Stimulated activated naive CD4-positive, alpha-beta T cell treated with Interleukin-2 at 50 U/mL for 16 hours (primary cell): ENCODE measurements around the gene MRPL23.

Experiments
- DNase-seq: peaks from one replicate; lab custom pipeline; 2025; lab: John Stamatoyannopoulos, UW

Gene MRPL23

DNA sequence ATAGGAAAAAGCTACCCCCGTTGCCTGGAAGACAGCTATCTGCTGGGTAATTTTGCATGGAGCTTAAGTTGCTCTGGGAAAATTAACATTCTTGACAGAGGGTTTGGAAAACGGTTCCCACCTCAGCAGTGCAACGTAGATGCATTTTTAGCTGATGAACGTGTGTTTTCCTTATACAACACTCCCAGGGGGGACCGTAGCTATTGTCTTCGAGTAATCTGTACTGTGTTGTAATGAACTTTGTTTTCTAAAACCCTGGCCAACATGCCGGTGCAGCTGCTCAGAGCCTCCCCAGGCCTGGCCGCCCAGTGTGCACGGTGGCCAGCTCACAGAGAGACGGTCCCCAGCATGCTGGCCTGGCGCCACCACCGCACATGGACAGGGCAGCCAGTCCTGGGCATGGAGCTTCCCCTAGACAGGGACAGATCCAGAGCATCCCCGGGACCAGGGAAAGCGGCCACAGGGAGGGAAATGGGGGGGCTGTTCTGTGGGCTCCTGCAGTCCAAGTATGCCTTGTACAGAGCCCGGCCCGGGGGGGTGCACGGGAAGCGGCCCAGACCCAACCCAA is 25.5 kb upstream of the MRPL23 start:
- no peak for DNase-seq

GRCh38 chr11:1922481-1923081 is 24.6 kb upstream of the MRPL23 start:
- DNase-seq, result no peak

DNA sequence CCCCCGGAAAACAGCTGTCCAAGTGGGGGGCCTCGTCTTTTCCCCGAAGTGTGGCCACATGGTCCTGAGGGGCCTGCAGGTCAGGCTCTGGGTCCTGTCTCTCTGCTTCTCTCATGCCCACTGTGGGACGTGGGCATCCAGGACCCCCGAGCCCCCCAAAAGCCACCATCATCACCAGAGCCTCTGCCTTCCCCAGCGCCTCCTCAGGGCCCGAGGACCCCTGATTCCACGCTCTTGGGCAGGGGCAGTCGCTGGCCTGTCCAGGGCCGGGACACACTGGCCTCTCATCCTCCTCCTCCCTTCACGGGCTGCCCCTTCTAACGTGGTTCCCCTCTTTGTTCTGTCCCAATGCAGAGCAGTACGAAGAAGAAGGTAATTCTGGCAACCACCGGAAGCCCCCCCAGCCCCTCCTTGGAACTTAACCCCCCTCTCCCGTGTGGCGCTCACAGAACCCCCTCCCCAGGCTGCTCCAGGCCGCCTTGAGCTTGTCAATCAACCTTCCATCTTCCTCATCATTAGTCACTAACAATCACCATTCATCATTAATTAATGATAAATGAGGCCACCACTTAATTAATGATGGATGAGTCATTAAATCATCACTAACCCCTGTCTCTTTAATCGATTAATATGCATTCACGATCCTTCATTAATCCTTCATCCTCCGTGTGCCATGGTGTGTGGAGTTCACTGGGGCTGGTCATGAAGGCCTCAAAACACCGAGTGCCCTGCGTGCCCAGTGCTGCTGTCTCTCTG is 23.8 kb upstream of the MRPL23 start:
- no peak for DNase-seq

DNA sequence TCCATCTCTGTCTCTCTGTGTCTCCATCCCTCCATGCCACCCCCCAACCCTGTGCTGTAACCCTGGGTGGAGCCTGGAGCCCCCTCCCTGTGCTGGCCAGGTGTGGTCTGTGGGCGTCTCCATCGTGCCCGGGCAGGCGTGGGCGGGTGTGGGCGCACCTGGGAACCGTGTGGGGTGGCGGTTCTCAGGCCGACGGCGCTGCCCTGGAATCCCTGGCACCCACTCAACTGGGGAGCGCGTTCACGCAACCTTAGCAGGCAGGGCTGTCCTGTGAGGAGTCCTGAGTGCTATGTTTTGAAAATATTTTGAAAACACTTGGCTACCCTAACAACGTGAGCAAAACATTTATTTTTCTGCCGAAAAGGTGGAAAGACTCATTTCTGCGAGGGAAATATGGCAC is 23.0 kb upstream of the MRPL23 start:
- DNase-seq, result no peak

DNA sequence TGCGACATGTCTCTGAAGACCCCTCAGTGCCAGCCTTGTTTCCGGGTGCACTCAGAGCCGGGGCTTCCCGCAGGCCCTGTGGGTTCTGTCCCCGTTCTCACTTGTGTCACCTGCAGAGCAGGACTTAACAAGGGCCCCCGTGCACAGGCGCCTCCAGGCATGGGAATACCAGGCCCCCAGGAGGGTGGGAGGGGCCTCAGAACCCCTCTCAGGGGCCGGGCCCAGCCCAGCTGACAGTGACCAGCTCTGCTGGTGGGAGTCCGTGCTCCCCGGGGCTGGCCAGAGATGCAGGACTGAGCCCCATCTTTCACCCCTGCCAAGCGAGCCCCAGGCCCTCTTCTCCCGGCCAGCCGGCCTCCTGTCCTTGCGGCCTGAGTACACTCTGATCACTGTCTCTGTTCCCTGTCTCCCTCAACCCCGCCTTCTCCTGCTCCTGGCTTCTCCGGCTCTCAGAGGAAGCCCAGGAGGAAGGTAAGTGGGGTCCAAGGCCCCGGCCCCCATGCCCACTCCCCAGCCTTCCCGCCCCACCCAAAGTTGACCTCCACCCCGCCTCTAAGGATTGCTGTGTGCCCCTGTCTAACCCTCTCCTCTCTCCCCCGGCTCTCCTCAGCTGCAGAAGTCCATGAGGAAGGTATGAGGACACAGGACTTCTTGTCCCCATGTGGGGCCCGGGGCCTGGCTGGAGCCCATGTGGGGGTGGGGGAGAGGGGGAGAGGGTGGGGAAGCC is 22.3 kb upstream of the MRPL23 start:
- DNase-seq, result no peak

DNA sequence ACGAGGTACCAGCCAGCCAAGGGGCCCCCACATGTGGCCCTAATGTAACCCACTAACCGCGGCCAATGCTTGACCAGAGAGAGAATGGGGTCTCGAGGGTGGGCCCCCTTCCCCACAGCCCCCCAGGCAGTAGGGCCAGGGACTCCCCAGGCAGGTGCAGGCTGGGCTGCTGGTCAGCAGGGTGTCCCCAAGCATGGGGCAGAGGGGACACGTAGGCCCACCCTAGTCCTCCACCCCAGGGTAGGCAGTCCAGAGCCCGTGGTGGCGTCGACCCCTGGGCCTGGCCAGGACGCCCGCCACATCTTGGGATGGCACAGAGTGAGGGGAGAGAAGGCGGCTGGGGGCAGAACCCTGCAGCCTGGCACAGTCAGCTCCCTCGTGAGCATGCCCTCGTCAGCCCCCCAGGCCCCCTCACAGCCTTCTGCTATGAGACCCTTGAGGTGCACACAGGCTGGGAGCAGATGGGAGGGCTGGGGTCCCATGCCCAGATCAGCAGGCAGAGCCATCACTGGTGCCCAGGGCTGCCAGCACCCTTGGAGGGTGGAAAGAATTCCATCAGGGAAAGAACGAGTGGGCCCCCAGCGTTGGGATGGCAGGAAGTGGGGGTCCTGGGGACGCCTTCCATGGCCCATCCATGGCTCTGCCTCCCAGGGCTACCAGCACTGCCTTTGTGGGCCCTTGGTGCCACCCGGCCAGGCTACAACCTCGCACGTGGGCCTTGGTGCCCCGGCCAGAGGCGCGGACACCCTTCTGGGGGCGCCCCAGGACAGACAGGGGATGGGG is 21.6 kb upstream of the MRPL23 start:
- no peak for DNase-seq

DNA sequence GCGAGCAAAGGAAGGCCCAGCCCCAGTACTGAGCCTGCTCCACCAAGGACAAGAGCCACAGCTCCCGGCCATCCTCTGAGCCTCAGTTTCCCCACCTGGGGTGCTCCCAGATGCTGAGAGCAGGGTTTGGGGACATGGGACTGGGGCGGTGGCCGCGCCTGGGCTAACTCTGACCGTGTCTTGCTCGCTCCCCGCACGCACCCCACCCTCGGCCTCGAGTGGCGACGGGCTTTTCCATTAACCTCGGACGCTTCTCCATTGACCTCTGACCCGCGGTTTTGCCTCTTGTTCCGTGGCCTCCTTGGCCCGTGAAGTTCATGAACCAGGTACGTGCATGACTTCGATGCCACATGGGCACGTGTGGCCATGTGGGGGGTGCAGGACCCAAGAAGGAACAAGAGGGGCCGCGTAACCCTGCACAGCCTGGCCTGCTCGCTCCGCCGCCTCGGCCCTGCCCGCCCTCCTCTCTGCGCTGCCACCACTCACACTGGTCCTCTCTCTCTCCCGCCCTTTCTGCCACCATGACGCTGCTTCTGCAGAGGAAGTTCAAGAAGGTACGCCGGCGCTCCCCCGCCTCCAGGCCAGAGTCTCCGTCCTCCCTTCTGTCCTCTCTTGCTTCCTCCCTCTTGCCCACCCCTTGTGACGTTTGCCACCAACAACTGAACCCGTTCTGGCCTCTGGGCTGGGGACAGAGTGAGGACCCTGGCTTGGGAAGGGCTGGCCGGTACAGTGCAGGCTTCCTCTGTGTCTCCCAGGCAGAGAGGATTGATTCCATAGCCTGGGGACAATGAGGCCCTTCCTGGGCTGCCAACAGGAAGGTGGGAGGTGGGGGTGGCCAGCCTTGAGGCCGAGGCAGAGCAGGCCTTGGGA is 20.7 kb upstream of the MRPL23 start:
- no peak for DNase-seq

- no peak for DNase-seq
Measured at GRCh38 chr11:1927026-1927847, 19.9 kb upstream of the MRPL23 start.

GRCh38 chr11:1927848-1928469 is 19.2 kb upstream of the MRPL23 start:
- no peak for DNase-seq

- DNase-seq, result no peak
Measured at GRCh38 chr11:1928470-1928890, 18.7 kb upstream of the MRPL23 start.

DNA sequence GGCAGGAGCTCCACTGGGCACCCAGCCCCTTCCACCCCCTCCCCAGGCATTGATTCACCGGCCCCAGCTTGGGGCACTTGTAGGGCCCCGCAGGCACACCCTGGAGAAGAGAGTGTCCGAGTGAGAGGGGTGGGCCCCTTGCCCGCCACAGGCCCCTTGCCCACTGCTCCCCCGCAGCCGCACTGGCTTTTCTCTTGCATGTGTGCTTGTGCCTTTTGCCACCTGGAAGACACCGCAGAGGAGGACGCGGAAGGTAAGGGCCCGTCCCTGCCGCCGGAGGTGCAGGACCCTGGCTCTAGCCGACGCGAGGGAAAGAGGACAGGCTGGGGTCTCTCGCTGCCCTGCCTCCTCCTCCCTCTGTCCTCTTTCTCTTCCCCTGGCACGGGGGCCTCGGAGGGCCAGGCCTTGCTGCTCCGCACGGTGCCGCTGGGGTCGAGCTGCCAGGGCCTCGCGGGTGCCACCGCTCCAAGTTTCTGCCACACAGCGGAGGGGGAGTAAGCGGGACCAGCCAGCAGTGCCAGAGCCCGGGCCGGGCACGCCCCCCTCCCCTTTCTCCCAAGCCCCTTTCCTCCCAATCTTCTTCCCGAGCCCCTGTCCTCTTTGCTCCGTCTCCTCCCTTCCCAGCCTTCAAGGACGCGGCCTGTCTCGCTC is 18.1 kb upstream of the MRPL23 start:
- DNase-seq, result no peak

DNA sequence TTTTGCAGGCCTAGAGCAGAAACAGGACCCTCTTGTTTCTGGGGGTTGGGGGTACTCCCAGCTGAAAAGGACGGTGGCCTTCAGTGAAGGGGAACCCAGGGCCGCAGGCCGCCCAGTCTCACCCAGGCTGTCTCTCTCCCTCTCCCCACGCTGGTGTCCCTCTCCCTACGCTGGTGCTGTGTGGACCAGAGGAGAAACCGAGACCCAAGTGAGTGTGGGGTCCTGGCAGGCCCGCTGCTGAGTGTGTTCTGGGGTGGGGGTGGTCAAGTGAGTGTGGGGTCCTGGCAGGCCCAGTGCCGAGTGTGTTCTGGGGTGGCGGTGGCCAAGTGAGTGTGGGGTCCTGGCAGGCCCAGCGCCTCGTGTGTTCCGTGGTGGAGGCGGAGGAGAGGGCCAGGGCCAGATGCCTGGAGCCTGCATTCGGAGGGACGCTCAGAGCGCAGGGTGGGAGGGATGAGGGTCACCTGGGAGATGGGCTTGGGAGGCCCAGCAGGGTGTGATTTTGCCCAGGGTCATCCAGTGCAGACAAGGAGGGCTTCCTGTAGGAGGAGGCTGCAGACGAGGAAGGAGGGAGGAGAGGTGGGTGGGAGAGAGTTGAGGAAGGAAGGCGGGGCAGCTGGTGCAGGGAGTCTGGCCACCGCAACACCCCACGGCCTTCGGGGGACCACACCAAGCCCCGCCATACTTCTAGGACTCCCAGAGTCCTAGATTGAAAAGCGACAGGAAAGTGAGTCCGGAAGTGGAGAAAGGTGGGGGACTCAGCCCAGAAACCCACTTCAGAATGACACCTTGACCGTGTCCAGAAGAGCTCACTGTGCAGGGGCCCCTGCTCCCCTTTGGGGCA is 17.3 kb upstream of the MRPL23 start:
- DNase-seq, result no peak

GRCh38 chr11:1930462-1930830 is 16.7 kb upstream of the MRPL23 start:
- no peak for DNase-seq

- DNase-seq, result no peak
Measured at GRCh38 chr11:1931341-1932104, 15.6 kb upstream of the MRPL23 start.

GRCh38 chr11:1932105-1932480 is 15.0 kb upstream of the MRPL23 start:
- DNase-seq, result no peak

- DNase-seq, result no peak
Measured at GRCh38 chr11:1932681-1933080, 14.5 kb upstream of the MRPL23 start.
